Subcutaneous adipose tissue (tissue), 4 donors: ENCODE results near the gene TK2. TPM values are rescaled to one million over a fixed set of nuclear protein-coding genes. Genes with fewer than 3 reads are reported as not detected.

ENCODE experiments used
- total RNA-seq, 4 donors: library from RNA; depleted of rRNA; stranded (reverse); fragments of >200 nt; gene quantifications; one replicate each; pipeline ENCODE4 v1.1.0, GENCODE V29; 2016
- TF ChIP-seq, protein P1 (sequence below): fragments of 450-650 bp; IDR thresholded peaks from one replicate; pipeline ENCODE4 v1.5.1; 2016; ENCODE audit warnings: low read depth, mild to moderate bottlenecking, control low read depth, antibody characterized with exemption, moderate library complexity

TK2 gene
- total RNA-seq, 4 donors from 2014 or later = 63.6 to 118 (median 92.4) TPM

GRCh38 chr16:66515596-66516508 is 34.1 kb downstream of the TK2 start:
- TF ChIP-seq, protein P1, sequence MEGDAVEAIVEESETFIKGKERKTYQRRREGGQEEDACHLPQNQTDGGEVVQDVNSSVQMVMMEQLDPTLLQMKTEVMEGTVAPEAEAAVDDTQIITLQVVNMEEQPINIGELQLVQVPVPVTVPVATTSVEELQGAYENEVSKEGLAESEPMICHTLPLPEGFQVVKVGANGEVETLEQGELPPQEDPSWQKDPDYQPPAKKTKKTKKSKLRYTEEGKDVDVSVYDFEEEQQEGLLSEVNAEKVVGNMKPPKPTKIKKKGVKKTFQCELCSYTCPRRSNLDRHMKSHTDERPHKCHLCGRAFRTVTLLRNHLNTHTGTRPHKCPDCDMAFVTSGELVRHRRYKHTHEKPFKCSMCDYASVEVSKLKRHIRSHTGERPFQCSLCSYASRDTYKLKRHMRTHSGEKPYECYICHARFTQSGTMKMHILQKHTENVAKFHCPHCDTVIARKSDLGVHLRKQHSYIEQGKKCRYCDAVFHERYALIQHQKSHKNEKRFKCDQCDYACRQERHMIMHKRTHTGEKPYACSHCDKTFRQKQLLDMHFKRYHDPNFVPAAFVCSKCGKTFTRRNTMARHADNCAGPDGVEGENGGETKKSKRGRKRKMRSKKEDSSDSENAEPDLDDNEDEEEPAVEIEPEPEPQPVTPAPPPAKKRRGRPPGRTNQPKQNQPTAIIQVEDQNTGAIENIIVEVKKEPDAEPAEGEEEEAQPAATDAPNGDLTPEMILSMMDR = no peak

DNA sequence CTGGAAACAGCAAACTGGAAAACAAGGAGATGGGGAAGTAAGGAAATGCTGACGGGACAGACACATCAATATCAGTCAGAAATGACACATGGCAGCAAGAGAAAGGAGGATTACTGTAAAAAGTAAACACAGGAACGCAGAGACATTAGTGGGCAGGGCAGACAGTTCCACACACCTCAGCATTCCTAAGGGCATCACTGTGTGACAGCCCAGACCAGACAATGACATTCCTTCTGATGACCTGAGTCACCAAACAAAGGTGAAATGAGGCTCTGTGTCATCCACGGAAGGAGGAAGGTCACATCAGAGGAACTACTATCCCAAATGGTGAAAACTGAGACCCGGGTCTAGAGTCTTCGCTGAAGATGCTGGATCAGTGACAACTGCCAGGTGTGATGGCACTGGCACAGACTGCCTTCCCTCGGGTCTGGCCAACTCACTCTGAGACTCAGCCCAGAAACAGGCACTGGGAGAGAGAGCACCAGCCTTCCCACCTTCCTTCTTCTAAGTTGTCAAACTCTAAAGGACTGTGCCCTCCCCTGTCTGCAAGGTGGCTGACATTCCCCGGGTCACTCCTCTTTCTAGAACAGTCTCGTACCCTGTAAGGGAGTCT is 36.7 kb downstream of the TK2 start:
- TF ChIP-seq, protein P1 = no peak

- TF ChIP-seq, protein P1 = no peak
Measured at GRCh38 chr16:66512272-66513110, 37.4 kb downstream of the TK2 start.

DNA sequence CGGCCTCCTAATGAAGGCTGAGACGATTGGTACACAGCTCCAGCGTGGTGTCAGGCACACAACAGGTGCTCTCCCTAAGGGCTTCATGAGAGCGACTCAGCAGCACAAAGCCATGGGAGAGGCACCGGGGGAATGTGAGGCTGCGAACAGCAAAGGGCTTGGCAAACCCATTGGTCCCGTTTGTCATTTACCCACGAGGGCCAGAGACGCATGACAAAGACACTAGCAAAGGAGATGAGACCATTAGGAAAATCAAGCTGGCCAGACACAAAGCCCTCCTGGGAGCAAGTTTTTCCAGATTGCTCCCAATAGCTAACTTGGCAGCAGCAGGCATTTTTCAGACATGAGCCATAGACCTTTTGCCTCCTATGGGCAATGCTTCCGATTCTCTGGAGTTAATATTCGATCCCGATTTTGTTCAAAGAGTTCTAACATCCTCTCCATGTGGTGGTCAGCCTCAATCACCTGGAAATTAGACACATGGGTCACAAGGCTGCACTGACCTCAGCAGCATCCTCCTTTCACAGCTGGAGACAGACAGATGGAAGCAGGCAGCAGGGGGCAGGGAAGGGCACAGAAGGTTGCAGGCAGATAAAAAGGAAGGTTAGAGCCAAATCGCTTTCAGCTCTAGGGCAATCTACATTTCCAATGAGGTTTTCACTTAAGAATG is 38.2 kb downstream of the TK2 start:
- TF ChIP-seq, protein P1 = no peak

- TF ChIP-seq, protein P1 = no peak
Measured at GRCh38 chr16:66510711-66511601, 39.0 kb downstream of the TK2 start.

- TF ChIP-seq, protein P1 = no peak
Measured at GRCh38 chr16:66510298-66510697, 39.6 kb downstream of the TK2 start.
